T-helper 1 cell treated with Interleukin-12 subunit alpha and Interleukin-12 subunit beta and Interleukin-4 antibody, amounts not matched to agents 30 μg/mL and 1 μg/mL, for 36 hours (primary cell): ENCODE measurements around the gene TNFRSF25.
A peak's percentile ranks its signal among the peaks of the same experiment; 100 is the strongest.

Experiments used
- H3K27ac Mint-ChIP-seq: one replicate; pipeline ENCODE4 v1.8.0; 2021; ENCODE audit warnings: mild to moderate bottlenecking, mixed read lengths
- H3K27me3 Mint-ChIP-seq: one replicate; pipeline ENCODE4 v1.8.0; 2021; ENCODE audit warnings: low read depth, mixed read lengths
- H3K36me3 Mint-ChIP-seq: one replicate; pipeline ENCODE4 v1.8.0; 2021; ENCODE audit warnings: low read depth, mixed read lengths
- H3K4me1 Mint-ChIP-seq: one replicate; pipeline ENCODE4 v1.8.0; 2021; ENCODE audit warnings: low read depth, mixed read lengths
- H3K4me3 Mint-ChIP-seq: one replicate; pipeline ENCODE4 v1.8.0; 2021; ENCODE audit warnings: mild to moderate bottlenecking, moderate library complexity, mixed read lengths
- H3K9me3 Mint-ChIP-seq: one replicate; pipeline ENCODE4 v1.8.0; 2021; ENCODE audit warnings: mixed read lengths

The TNFRSF25 gene

GRCh38 chr1:6471970-6472368 is 6.0 kb upstream of the TNFRSF25 start:
- Mint-ChIP-seq H3K9me3 (no peaks in the 10 kb centered on the region), H3K36me3 (no peaks in the 10 kb centered on the region), H3K27me3 (no peaks in the 10 kb centered on the region), H3K4me1 (peaks cover 2% of the 10 kb centered on the region), H3K27ac (no peak overlapping the region), H3K4me3 (no peak overlapping the region)

- H3K27me3 Mint-ChIP-seq = no peaks in the 10 kb centered on the region
- H3K27ac Mint-ChIP-seq = no peak overlapping the region
- H3K4me1 Mint-ChIP-seq = peaks cover 2% of the 10 kb centered on the region
- H3K4me3 Mint-ChIP-seq = no peak overlapping the region
- no peaks in the 10 kb centered on the region for H3K36me3 Mint-ChIP-seq
- H3K9me3 Mint-ChIP-seq = no peaks in the 10 kb centered on the region
Observed at GRCh38 chr1:6471086-6471969, 5.4 kb upstream of the TNFRSF25 start.

- Mint-ChIP-seq H3K4me3 (no peak overlapping the region), H3K4me1 (peaks cover 1% of the 10 kb centered on the region), H3K9me3 (no peaks in the 10 kb centered on the region), H3K27ac (no peak overlapping the region), H3K27me3 (no peaks in the 10 kb centered on the region), H3K36me3 (peaks cover 2% of the 10 kb centered on the region)
Observed at GRCh38 chr1:6470132-6471085, 4.4 kb upstream of the TNFRSF25 start.

- Mint-ChIP-seq H3K9me3 (no peaks in the 10 kb centered on the region), H3K27ac (peak overlapping the region; percentile 19), H3K27me3 (no peaks in the 10 kb centered on the region), H3K4me3 (no peak overlapping the region), H3K4me1 (peaks cover 9% of the 10 kb centered on the region), H3K36me3 (peaks cover 13% of the 10 kb centered on the region)
Observed at GRCh38 chr1:6468729-6469461, 2.9 kb upstream of the TNFRSF25 start.

GRCh38 chr1:6467744-6468688 is 2.0 kb upstream of the TNFRSF25 start:
- Mint-ChIP-seq H3K27me3 (no peaks in the 10 kb centered on the region), H3K4me3 (no peak overlapping the region), H3K27ac (no peak overlapping the region), H3K36me3 (peaks cover 16% of the 10 kb centered on the region), H3K4me1 (peaks cover 12% of the 10 kb centered on the region), H3K9me3 (no peaks in the 10 kb centered on the region)

- H3K9me3 Mint-ChIP-seq = no peaks in the 10 kb centered on the region
- H3K27ac Mint-ChIP-seq = no peak overlapping the region
- peaks cover 23% of the 10 kb centered on the region for H3K36me3 Mint-ChIP-seq
- peak overlapping the region; percentile 58 for H3K4me3 Mint-ChIP-seq
- peaks cover 17% of the 10 kb centered on the region for H3K4me1 Mint-ChIP-seq
- no peaks in the 10 kb centered on the region for H3K27me3 Mint-ChIP-seq
Observed at GRCh38 chr1:6467224-6467623, 1.3 kb upstream of the TNFRSF25 start.

- peak overlapping the region; percentile 95 for H3K4me3 Mint-ChIP-seq
- H3K4me1 Mint-ChIP-seq = peaks cover 18% of the 10 kb centered on the region
- H3K27me3 Mint-ChIP-seq = no peaks in the 10 kb centered on the region
- no peaks in the 10 kb centered on the region for H3K9me3 Mint-ChIP-seq
- H3K36me3 Mint-ChIP-seq = peaks cover 24% of the 10 kb centered on the region
- H3K27ac Mint-ChIP-seq = peak overlapping the region; percentile 26
Observed at GRCh38 chr1:6466751-6467150, 778 bp upstream of the TNFRSF25 start.

- Mint-ChIP-seq H3K4me1 (peaks cover 25% of the 10 kb centered on the region), H3K9me3 (no peaks in the 10 kb centered on the region), H3K36me3 (peaks cover 30% of the 10 kb centered on the region), H3K27ac (peak overlapping the region; percentile 89), H3K27me3 (no peaks in the 10 kb centered on the region), H3K4me3 (peak overlapping the region; percentile 95)
Observed at GRCh38 chr1:6465461-6466005, 440 bp downstream of the TNFRSF25 start.

GRCh38 chr1:6464915-6465314 is 1.1 kb downstream of the TNFRSF25 start:
- Mint-ChIP-seq H3K27ac (peak overlapping the region; percentile 89), H3K36me3 (peaks cover 33% of the 10 kb centered on the region), H3K4me3 (peak overlapping the region; percentile 95), H3K4me1 (peaks cover 29% of the 10 kb centered on the region), H3K27me3 (no peaks in the 10 kb centered on the region), H3K9me3 (no peaks in the 10 kb centered on the region)

GRCh38 chr1:6464514-6464836 is 1.5 kb downstream of the TNFRSF25 start:
- peak overlapping the region; percentile 95 for H3K4me3 Mint-ChIP-seq
- peak overlapping the region; percentile 85 for H3K27ac Mint-ChIP-seq
- peaks cover 33% of the 10 kb centered on the region for H3K36me3 Mint-ChIP-seq
- no peaks in the 10 kb centered on the region for H3K9me3 Mint-ChIP-seq
- peaks cover 33% of the 10 kb centered on the region for H3K4me1 Mint-ChIP-seq
- no peaks in the 10 kb centered on the region for H3K27me3 Mint-ChIP-seq

GRCh38 chr1:6463120-6463412 is 2.9 kb downstream of the TNFRSF25 start:
- Mint-ChIP-seq H3K9me3 (no peaks in the 10 kb centered on the region), H3K36me3 (peaks cover 37% of the 10 kb centered on the region), H3K27ac (peak overlapping the region; percentile 76), H3K27me3 (no peaks in the 10 kb centered on the region), H3K4me3 (peak overlapping the region; percentile 41), H3K4me1 (peaks cover 36% of the 10 kb centered on the region)

GRCh38 chr1:6462412-6463119 is 3.4 kb downstream of the TNFRSF25 start:
- H3K27me3 Mint-ChIP-seq = peaks cover 1% of the 10 kb centered on the region
- peaks cover 36% of the 10 kb centered on the region for H3K4me1 Mint-ChIP-seq
- H3K4me3 Mint-ChIP-seq = peak overlapping the region; percentile 81
- no peaks in the 10 kb centered on the region for H3K9me3 Mint-ChIP-seq
- H3K27ac Mint-ChIP-seq = peak overlapping the region; percentile 88
- H3K36me3 Mint-ChIP-seq = peaks cover 37% of the 10 kb centered on the region
